ENCODE data around the gene SRSF10.
A peak's percentile ranks its signal among the peaks of the same experiment; 100 is the strongest.
"Not testable (repeated sequence)": the region's sequence is repeated elsewhere in the genome, so short reads cannot be mapped to it uniquely, and the experiment has no call there.

SRSF10 gene

GRCh38 chr1:23958040-23958809, 21.9 kb downstream of the SRSF10 start:
- ATAC-seq = not testable (repeated sequence)

GRCh38 chr1:23957096-23957495, 23.0 kb downstream of the SRSF10 start:
- ATAC-seq = no peak

- ATAC-seq = peak; percentile 38 to 51
These were observed 27.1 kb downstream of the SRSF10 start for GRCh38 chr1:23953020-23953419.

GRCh38 chr1:23947366-23947765, 32.8 kb downstream of the SRSF10 start:
- ATAC-seq = peak; percentile 58 to 78

- ATAC-seq = no peak
These were observed 43.5 kb downstream of the SRSF10 start for GRCh38 chr1:23936481-23937176.

- ATAC-seq = no peak
These were observed 48.6 kb downstream of the SRSF10 start for GRCh38 chr1:23931491-23931880.

- ATAC-seq = no peak
These were observed 49.2 kb downstream of the SRSF10 start for GRCh38 chr1:23930861-23931490.

- no peak for ATAC-seq
These were observed 49.9 kb downstream of the SRSF10 start for GRCh38 chr1:23930270-23930669.

GRCh38 chr1:23928789-23929188, 51.3 kb downstream of the SRSF10 start:
- ATAC-seq = no peak

- no peak for ATAC-seq
These were observed 53.0 kb downstream of the SRSF10 start for GRCh38 chr1:23927097-23927496.

- ATAC-seq = no peak
These were observed 54.8 kb downstream of the SRSF10 start for GRCh38 chr1:23925279-23925678.

- ATAC-seq = no peak
These were observed 55.5 kb downstream of the SRSF10 start for GRCh38 chr1:23924601-23925000.

- ATAC-seq = no peak
These were observed 56.3 kb downstream of the SRSF10 start for GRCh38 chr1:23923592-23924499.

- ATAC-seq = no peak
These were observed 57.7 kb downstream of the SRSF10 start for GRCh38 chr1:23922321-23922943.

- peak; percentile 75 to 80 for ATAC-seq
These were observed 63.7 kb downstream of the SRSF10 start for GRCh38 chr1:23916209-23917131.

GRCh38 chr1:23915466-23915865, 64.7 kb downstream of the SRSF10 start:
- no peak for ATAC-seq

- ATAC-seq = no peak
These were observed 65.2 kb downstream of the SRSF10 start for GRCh38 chr1:23914921-23915320.

Data from activated CD4-positive, CD25-positive, alpha-beta regulatory T cell treated with anti-CD3 and anti-CD28 coated beads, Interleukin-2, amount 50 U/mL, for 24 hours (primary cell).